Ectodermal cell (in vitro differentiated cells): ENCODE data around the gene TAS1R3.

Experiments used
- H3K27ac ChIP-seq: 2 replicates; pipeline ENCODE4 v1.7.0; 2013; ENCODE audit warnings: mild to moderate bottlenecking, low read depth, low read length; ENCODE audit not compliant: insufficient read depth, poor library complexity, severe bottlenecking
- H3K27me3 ChIP-seq: 2 replicates; pipeline ENCODE4 v1.7.0; 2013; ENCODE audit warnings: mild to moderate bottlenecking, low read length; ENCODE audit not compliant: insufficient read depth, control insufficient read depth, poor library complexity, severe bottlenecking
- H3K36me3 ChIP-seq: one replicate; pipeline ENCODE4 v1.7.0; 2013; ENCODE audit warnings: low read length; ENCODE audit not compliant: control insufficient read depth, insufficient read depth
- H3K4me1 ChIP-seq: one replicate; pipeline ENCODE4 v1.7.0; 2013; ENCODE audit warnings: low read length; ENCODE audit not compliant: control insufficient read depth, insufficient read depth
- H3K4me3 ChIP-seq: 2 replicates; pipeline ENCODE4 v1.7.0; 2013; ENCODE audit warnings: low read depth, low read length, control low read depth; ENCODE audit not compliant: insufficient read depth
- H3K9me3 ChIP-seq: 2 replicates; pipeline ENCODE4 v1.7.0; 2013; ENCODE audit warnings: mild to moderate bottlenecking, low read length, moderate library complexity; ENCODE audit not compliant: control insufficient read depth
- WGBS, 2 experiments: methylation state at CpG; one replicate each; pipeline ENCODE4 v1.1.7; 2013; ENCODE audit warnings: missing lambda C conversion rate in 2 of 2; 5-methylcytosine and 5-hydroxymethylcytosine counted together

The TAS1R3 gene

DNA sequence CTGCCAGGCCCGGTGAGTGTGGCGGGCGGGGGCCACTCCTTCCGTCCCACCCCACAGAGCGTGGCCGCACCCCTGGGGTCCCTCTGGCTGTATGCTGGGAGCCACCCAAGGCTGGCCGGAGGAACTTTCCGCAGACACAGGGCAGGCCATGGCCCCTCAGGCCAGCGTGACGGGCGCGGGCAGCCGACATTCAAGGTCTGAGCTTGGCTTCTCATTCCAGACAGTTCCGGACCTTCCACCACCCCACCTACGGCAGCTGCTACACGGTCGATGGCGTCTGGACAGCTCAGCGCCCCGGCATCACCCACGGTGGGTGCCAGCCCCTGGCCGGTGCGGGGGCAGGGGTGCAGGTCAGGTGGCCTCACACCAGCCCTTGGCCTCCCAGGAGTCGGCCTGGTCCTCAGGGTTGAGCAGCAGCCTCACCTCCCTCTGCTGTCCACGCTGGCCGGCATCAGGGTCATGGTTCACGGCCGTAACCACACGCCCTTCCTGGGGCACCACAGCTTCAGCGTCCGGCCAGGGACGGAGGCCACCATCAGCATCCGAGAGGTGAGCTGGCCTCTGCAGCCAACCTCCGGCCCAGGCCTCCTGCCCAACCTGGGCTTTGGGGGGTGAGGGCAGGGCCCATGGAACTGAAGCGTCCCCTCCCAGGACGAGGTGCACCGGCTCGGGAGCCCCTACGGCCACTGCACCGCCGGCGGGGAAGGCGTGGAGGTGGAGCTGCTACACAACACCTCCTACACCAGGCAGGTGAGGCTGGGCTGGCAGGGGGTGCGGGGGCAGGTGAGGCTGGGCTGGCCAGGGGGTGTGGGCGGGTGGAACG lies 43.6 kb upstream of the TAS1R3 start:
- Histone ChIP-seq H3K4me1 (no peaks in the 10 kb centered on the region), H3K27ac (no peak overlapping the region), H3K9me3 (no peaks in the 10 kb centered on the region), H3K36me3 (no peaks in the 10 kb centered on the region), H3K4me3 (no peak overlapping the region), H3K27me3 (no peaks in the 10 kb centered on the region)
- WGBS, 2 experiments, result 92 to 93% methylated on average over 46 of the region's 46 CpGs

- no peak overlapping the region for H3K27ac ChIP-seq
- H3K4me3 ChIP-seq, result no peak overlapping the region
- no peaks in the 10 kb centered on the region for H3K27me3 ChIP-seq
- H3K4me1 ChIP-seq, result no peaks in the 10 kb centered on the region
- H3K36me3 ChIP-seq, result no peaks in the 10 kb centered on the region
- WGBS, 2 experiments, result 71 to 72% methylated on average over 15 of the region's 15 CpGs
- no peaks in the 10 kb centered on the region for H3K9me3 ChIP-seq
Observed at GRCh38 chr1:1290238-1290731, 40.8 kb upstream of the TAS1R3 start.

DNA sequence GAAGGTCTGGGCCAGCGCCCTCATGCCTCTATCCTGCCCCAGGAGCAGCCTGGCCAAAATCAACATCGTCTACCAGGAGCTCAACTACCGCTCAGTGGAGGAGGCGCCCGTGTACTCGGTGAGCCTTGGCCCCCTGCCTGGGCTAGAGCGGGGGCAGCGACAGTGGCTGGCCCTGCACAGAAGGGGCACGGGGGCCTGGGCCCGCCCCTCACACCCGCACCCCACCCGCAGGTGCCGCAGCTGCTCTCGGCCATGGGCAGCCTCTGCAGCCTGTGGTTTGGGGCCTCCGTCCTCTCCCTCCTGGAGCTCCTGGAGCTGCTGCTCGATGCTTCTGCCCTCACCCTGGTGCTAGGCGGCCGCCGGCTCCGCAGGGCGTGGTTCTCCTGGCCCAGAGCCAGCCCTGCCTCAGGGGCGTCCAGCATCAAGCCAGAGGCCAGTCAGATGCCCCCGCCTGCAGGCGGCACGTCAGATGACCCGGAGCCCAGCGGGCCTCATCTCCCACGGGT lies 40.0 kb upstream of the TAS1R3 start:
- H3K9me3 ChIP-seq, result no peaks in the 10 kb centered on the region
- H3K4me1 ChIP-seq, result no peaks in the 10 kb centered on the region
- 88 to 89% methylated on average over 28 of the region's 28 CpGs for WGBS, 2 experiments
- H3K27ac ChIP-seq, result no peak overlapping the region
- no peaks in the 10 kb centered on the region for H3K27me3 ChIP-seq
- H3K4me3 ChIP-seq, result no peak overlapping the region
- H3K36me3 ChIP-seq, result no peaks in the 10 kb centered on the region

DNA sequence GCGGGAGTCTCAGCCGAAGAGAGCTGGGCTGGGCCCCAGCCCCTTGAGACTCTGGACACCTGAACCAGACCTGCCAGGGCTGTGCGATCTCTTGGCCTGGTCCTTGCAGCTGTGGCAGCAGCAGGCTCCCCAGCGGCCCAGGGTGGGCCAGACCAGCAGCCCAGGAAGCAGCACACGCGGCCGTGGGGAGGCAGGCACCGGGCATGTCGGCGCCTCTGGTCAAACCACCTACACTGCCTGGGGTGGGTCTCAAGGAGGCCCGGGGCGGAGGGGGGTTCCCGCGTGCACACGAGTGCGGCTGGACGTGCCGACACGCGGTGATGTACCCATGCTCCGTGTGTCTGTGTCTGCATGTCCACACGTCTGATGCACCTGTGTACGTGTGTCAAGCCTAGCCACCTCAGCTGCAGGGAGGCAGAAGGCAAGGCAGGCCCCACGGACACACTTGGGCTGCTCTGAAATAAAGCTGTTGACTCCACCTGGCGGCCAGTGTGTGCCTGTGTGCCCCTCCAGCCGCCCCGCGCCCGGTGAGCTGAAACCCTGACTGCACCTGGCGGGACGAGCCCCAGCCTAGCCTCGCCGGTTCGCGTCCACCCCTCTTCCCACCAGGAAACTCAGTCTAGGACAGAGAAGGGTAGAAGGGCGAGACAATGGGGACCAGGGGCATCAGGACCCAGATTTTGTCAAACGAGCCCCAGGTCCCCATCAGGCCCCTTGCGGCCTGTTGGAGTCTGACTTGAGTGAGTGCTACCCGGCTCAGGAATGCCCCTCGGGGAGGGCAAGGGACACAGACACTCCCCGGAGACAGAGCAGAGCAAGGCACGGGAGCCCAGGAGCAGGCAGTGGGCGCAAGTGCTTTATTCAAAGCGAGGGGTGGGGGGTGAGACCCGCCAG lies 39.3 kb upstream of the TAS1R3 start:
- no peaks in the 10 kb centered on the region for H3K4me1 ChIP-seq
- no peak overlapping the region for H3K4me3 ChIP-seq
- H3K36me3 ChIP-seq, result no peaks in the 10 kb centered on the region
- no peaks in the 10 kb centered on the region for H3K27me3 ChIP-seq
- 64 to 65% methylated on average over 45 of the region's 45 CpGs for WGBS, 2 experiments
- no peaks in the 10 kb centered on the region for H3K9me3 ChIP-seq
- no peak overlapping the region for H3K27ac ChIP-seq

DNA sequence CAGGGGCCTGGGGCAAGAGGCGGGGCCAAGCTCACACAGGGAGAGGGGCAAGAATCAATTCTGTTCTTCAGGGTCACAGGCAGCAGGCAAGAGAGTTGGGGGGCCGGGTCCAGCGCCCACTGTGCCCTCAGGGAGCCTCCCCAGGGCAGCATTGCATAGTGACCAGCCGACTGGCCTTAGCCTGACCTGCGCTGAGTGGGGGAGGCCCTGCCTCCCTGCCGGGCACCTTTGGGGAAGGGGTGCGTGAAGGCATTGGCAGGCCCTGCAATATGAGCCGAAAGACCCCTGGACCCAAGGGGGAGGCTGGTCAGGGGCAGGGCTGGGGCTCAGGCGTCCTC lies 38.7 kb upstream of the TAS1R3 start:
- H3K36me3 ChIP-seq, result no peaks in the 10 kb centered on the region

GRCh38 chr1:1292851-1293250 lies 38.2 kb upstream of the TAS1R3 start:
- Histone ChIP-seq H3K4me1 (no peaks in the 10 kb centered on the region), H3K9me3 (no peaks in the 10 kb centered on the region), H3K36me3 (no peaks in the 10 kb centered on the region), H3K27ac (no peak overlapping the region), H3K27me3 (no peaks in the 10 kb centered on the region), H3K4me3 (no peak overlapping the region)
- WGBS, 2 experiments, result 96% methylated on average over 18 of the region's 18 CpGs

More for the DNA sequence above, 38.7 kb upstream of the TAS1R3 start:
- H3K9me3 ChIP-seq, result no peaks in the 10 kb centered on the region
- 88 to 92% methylated on average over 9 of the region's 9 CpGs for WGBS, 2 experiments
- no peaks in the 10 kb centered on the region for H3K27me3 ChIP-seq
- no peaks in the 10 kb centered on the region for H3K4me1 ChIP-seq
- H3K4me3 ChIP-seq, result no peak overlapping the region
- H3K27ac ChIP-seq, result no peak overlapping the region

GRCh38 chr1:1293263-1294249 lies 37.5 kb upstream of the TAS1R3 start:
- Histone ChIP-seq H3K4me1 (no peaks in the 10 kb centered on the region), H3K27me3 (no peaks in the 10 kb centered on the region), H3K27ac (no peak overlapping the region), H3K9me3 (no peaks in the 10 kb centered on the region), H3K36me3 (no peaks in the 10 kb centered on the region), H3K4me3 (no peak overlapping the region)
- WGBS, 2 experiments, result 91 to 94% methylated on average over 94 of the region's 94 CpGs

DNA sequence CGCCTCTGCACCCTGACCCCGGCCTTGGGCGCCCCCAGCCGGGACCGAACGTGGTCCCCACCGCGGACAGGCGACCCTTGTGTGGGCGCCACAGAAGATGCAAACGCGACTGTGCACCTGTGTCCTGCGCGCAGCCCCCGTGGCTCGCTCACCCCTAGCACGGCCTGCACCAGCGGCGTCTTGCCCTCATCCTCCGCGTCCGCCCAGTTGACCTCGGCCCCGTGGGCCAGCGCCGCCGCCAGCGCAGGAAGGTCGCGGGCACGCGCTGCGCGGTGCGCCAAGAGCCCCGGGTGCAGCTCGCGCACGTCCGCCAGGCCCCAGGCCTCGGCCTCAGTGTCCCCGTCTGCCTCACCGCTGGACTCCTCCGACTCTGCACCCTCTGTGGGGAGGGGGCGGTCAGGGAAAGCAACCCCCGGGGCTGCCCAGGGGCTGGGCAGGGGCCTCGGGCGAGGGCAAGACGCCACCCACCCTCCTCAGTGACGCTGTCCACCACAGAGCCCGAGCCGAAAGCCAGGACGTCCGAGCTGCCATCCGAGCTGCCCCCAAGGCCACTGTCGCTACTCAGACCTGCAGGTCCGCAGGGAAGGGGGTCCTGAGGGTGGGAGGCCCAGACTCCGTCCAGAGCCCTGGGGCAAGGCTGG lies 36.7 kb upstream of the TAS1R3 start:
- Histone ChIP-seq H3K27ac (no peak overlapping the region), H3K4me3 (no peak overlapping the region), H3K27me3 (no peaks in the 10 kb centered on the region), H3K4me1 (no peaks in the 10 kb centered on the region), H3K9me3 (no peaks in the 10 kb centered on the region), H3K36me3 (no peaks in the 10 kb centered on the region)
- WGBS, 2 experiments, result 95% methylated on average over 58 of the region's 58 CpGs

GRCh38 chr1:1295154-1295923 lies 35.7 kb upstream of the TAS1R3 start:
- Histone ChIP-seq H3K27ac (no peak overlapping the region), H3K4me3 (no peak overlapping the region), H3K4me1 (no peaks in the 10 kb centered on the region), H3K36me3 (no peaks in the 10 kb centered on the region), H3K9me3 (no peaks in the 10 kb centered on the region), H3K27me3 (no peaks in the 10 kb centered on the region)
- 93 to 94% methylated on average over 35 of the region's 35 CpGs for WGBS, 2 experiments
